Measurements from ENCODE around the gene LAG3. TPM values are rescaled to one million over a fixed set of nuclear protein-coding genes. Genes with fewer than 3 reads are reported as not detected.

The LAG3 gene
- total RNA-seq, 1 experiment from 2014 or later, result 2.2 TPM

DNA sequence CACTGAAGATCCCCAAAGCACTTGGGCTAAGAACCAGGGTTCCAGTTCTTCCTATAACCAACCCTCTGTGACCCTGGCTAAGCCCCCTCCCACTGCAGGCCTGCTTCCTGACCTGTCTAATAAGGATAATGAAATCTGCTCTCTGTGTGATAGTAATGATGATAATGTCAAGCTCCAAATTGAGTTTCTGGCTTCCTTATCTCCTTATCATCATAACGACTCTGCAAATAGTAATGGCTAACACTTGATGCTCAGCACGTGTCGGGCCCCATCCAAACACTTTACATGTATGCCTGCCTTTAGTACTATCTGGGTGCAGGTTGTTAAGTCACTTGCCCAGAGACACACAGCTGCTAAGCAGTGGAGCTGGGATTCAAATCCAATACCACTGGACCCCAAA is 44.3 kb downstream of the LAG3 start:
- Histone ChIP-seq H3K79me2 (ENCODE audit: insufficient read depth, low read length) (no peaks in the 10 kb centered on the region), H3K56ac (ENCODE audit: insufficient read length, low read depth, low read length) (no peak overlapping the region), H3K4ac (ENCODE audit: low read depth, low read length) (no peak overlapping the region), H4K5ac (ENCODE audit: insufficient read length, low read depth, low read length) (no peak overlapping the region), H3K27me3 (ENCODE audit: insufficient read depth, low read length) (peaks cover 4% of the 10 kb centered on the region; the same call in 1 of the 2 replicates), H3K9ac (ENCODE audit: extremely low read depth, insufficient read length, low read length) (no peak overlapping the region), H3K18ac (ENCODE audit: insufficient read length, low read depth, low read length) (no peak overlapping the region), H3T11ph (ENCODE audit: low read length) (no peak overlapping the region), H2BK120ac (ENCODE audit: low read depth, low read length, poor library complexity, severe bottlenecking) (no peak overlapping the region), H3K9me3 (ENCODE audit: control insufficient read depth, low read depth, low read length) (no peaks in the 10 kb centered on the region), H2BK12ac (ENCODE audit: insufficient read length, low read depth, low read length) (no peak overlapping the region), H4K20me1 (ENCODE audit: control insufficient read depth, insufficient read depth, insufficient read length) (no peaks in the 10 kb centered on the region), H4K8ac (replicated peaks; ENCODE audit: insufficient read length, low read depth, low read length) (no peak overlapping the region), H3K4me1 (ENCODE audit: insufficient read depth, low read length) (peaks cover 7% of the 10 kb centered on the region; the same call in 1 of the 2 replicates), H2BK5ac (ENCODE audit: insufficient read length, low read length) (no peak overlapping the region), H3K23me2 (ENCODE audit: insufficient read length, low read depth, low read length, poor library complexity, severe bottlenecking) (peaks cover 3% of the 10 kb centered on the region), H3K79me1 (ENCODE audit: insufficient read depth, low read depth, low read length, poor library complexity, severe bottlenecking) (no peaks in the 10 kb centered on the region), H2AK5ac (ENCODE audit: insufficient read length, low read length) (no peak overlapping the region), H2AFZ (ENCODE audit: low read length) (no peak overlapping the region), H2BK15ac (ENCODE audit: low read depth, low read length) (no peak overlapping the region), H3K27ac (ENCODE audit: insufficient read length, low read depth, low read length) (no peak overlapping the region), H3K4me2 (ENCODE audit: insufficient read depth, insufficient read length, low read length) (no peak overlapping the region), H3K14ac (ENCODE audit: insufficient read depth, low read length) (no peak overlapping the region), H4K91ac (ENCODE audit: insufficient read length, low read depth, low read length) (no peak overlapping the region), H3K23ac (ENCODE audit: insufficient read length, low read depth, low read length) (no peak overlapping the region), H2BK20ac (ENCODE audit: low read depth, low read length, poor library complexity, severe bottlenecking) (no peak overlapping the region)
- Mint-ChIP-seq H3K4me1 (peaks cover 36% of the 10 kb centered on the region in 2 experiments), H3K36me3 (ENCODE audit: insufficient read depth in 1 of 3, low read depth in 3 of 3) (peaks cover 0 to 3% (median 0%) of the 10 kb centered on the region in 3 experiments; a peak in 1 of 7 replicates), H3K27me3 (ENCODE audit: low read depth) (peaks cover 60% of the 10 kb centered on the region), H3K27ac (peak overlapping the region in 1 of 3 experiments; percentile 37; a peak in 1 of 7 replicates), H3K4me3 (no peak overlapping the region), H3K9me3 (peaks cover 0 to 2% of the 10 kb centered on the region in 2 experiments; a peak in 1 of 5 replicates)
- DNase-seq, result no peak
- TF ChIP-seq, protein P1, sequence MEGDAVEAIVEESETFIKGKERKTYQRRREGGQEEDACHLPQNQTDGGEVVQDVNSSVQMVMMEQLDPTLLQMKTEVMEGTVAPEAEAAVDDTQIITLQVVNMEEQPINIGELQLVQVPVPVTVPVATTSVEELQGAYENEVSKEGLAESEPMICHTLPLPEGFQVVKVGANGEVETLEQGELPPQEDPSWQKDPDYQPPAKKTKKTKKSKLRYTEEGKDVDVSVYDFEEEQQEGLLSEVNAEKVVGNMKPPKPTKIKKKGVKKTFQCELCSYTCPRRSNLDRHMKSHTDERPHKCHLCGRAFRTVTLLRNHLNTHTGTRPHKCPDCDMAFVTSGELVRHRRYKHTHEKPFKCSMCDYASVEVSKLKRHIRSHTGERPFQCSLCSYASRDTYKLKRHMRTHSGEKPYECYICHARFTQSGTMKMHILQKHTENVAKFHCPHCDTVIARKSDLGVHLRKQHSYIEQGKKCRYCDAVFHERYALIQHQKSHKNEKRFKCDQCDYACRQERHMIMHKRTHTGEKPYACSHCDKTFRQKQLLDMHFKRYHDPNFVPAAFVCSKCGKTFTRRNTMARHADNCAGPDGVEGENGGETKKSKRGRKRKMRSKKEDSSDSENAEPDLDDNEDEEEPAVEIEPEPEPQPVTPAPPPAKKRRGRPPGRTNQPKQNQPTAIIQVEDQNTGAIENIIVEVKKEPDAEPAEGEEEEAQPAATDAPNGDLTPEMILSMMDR (conservative IDR thresholded peaks at IDR 0.05), result no peak
- WGBS (ENCODE audit: extremely low coverage, insufficient read length, low lambda C conversion rate), result no CpG with 5 or more reads among the region's 3 CpGs
